HG03571 (cell line): ENCODE measurements around the gene RBMS1.
A peak's percentile ranks its signal among the peaks of the same experiment; 100 is the strongest.
"Not testable (repeated sequence)": the region's sequence is repeated elsewhere in the genome, so short reads cannot be mapped to it uniquely, and the experiment has no call there.

Source experiments
- ATAC-seq: cut with Tn5 transposase; IDR thresholded peaks from one replicate; pipeline ENCODE4 v1.9.1; 2021; ENCODE audit not compliant: unreplicated experiment

The RBMS1 gene

DNA sequence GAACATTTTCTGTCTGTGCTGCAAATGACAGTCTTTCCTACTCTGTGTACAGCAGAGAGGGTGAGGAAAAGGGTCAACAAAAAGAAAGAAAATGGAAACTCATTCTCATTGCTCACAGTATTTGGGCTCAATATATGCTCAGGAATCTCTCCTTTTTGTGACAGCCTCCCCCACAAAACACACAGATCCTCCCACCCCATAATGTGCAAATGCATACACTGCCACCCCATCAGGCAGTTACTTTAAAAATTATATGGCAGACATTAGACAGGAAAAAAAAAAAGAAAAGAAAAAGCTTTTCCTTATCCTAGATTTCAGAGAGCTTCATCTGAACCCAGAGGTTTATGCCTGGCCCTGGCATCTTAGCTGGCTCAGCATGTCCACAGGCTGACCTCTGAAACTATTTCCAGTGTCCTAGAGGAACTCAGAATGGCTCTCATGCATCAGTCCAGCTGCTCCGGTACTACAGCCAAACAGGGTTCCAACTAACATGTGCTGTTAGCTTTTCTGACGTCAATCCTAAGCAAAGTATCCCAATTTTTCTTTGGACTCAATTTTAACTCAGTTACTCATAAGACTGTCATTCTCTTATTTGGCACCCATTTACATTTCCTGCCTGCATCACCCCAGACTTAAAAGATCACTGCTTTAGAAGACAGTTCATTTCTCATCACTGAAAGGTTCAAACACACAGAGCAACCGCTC is 105.9 kb downstream of the RBMS1 start:
- ATAC-seq = no peak

DNA sequence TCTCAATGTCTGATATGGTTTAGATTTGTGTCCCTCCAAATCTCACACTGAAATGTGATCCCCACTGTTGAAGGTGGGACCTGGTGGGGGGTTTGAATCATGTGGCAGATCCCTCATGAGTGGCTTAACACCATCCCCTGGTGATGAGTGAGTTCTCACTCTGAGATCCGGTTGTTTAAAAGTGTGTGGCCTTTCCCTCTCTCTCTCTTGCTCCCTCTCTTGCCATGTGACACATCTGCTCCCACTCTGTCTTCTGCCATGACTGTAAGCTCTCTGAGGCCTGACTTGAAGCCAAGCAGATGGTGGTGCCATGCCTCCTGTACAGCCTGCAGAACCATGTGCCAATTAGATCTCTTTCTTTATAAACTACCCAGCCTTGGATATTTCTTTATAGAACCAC is 108.8 kb downstream of the RBMS1 start:
- ATAC-seq = no peak

DNA sequence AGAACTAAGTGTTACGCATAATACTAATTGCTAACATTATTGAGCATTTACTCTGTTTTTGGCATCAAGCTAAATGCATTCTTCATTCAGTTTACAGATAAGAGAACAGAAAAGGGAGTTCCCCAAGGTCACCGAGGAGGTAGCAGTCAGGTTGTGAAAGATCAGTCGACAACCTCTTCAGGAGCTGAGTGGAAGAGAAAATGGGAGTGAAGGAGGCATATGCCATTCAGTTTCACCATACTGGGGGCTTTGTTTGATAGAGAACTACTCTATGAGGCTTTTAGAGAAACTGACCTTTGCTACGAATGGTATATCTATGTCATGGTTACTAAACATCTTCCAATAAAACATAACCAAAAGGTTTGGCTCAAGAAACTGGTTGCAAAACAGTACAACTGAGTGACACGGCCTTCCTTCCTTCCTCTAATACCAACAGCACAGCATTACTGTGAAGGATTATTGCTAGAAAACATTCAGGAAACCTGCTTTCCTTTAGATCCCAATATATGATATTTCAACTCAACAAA is 112.1 kb downstream of the RBMS1 start:
- no peak for ATAC-seq

DNA sequence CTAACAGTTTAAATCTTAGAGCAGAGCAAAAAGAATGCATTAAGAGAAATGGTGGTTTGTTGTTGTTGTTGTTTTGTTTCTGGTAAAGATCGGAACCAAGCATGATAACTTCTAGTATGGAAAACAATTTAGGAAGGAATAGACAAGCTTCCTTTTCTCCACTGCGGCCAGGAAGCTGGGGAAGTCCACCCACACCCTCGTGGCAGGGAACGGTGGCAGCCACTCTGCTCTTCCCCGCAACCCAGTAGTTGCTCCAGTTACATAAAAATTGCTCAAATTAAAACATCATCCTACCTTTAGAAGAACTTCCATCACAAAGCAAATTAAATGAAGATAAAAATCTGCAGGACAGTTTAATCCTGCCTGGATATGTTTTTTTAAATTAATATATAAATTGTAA is 113.0 kb downstream of the RBMS1 start:
- ATAC-seq = no peak

DNA sequence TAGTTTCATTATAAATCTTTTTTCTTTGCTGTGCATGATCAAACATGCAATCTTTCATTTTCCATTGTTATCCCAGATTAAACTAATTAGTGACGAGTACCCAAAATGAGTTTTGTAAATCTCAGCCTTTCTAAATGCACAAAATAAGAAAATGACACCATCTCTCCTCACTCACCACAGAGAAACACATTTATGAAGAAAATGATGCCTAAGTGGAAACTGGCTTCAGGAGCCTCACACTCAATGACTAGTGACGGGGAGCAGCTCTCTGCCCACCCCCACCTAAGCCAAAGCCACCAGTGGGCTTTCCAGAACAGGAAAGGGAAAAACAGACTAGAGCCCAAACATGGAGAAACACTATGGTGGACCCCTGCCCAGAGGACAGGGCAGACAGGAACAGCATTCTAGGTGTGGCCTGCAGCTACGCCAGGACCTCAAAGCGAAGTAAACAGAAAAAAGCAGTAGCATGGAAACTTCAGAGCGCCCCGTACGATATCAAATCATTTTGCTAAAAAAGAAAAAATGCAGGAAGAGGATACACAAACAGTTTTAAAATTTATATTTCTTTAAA is 113.5 kb downstream of the RBMS1 start:
- ATAC-seq = no peak

DNA sequence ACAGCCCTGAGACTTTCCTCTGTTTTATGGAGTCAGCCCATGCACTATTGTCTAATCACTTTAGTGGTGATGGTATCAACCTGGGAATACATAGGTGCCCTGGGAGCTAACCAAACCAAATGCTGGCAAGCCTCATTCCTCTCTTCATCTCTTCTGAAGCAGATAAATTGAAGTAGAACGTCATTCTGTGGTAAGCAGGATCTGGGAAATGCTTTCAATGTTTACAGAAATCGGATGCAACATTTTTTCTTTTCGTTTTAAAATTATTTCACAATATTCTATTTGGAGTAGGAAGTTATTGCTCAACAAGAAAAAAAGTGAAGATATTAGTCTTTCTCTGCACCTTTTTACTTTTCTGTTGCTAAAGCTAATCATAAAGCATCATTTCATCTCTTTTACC is 114.2 kb downstream of the RBMS1 start:
- no peak for ATAC-seq

DNA sequence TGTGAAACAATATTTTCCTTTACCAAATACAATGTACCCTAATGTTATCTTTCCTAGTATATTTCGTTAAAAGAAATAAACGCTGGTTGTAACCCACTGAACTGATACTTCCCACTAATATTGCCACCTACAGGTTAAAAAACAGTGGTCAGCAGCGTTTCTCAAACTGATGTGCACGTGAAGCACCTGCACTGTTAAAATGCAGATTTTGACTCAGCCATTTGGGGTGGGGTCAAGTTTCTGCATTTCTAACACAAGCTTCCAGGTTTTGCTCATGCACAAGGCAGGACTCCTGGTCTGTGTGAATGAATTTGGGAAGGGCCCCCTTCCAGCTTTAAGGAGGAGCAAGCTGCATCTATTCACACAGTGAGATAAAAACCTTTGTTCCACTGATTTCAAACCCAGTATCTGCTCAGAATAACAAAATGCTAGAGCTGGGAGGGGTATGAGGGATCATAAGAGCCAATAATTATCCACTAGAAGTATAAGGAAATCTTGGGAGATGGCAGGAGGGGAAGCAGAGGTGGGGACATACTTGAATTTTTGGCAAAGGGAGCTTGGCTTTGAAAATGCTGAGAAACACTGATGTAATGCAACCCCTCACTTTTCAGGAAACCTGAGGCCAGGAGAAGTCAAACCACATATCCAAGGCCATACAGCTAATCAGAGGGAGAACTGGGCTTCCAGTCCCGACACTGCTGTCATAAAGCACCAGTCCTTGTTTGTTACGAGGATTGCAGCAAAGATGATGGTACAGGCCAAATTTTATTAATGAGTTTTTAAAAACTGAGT is 116.2 kb downstream of the RBMS1 start:
- no peak for ATAC-seq

DNA sequence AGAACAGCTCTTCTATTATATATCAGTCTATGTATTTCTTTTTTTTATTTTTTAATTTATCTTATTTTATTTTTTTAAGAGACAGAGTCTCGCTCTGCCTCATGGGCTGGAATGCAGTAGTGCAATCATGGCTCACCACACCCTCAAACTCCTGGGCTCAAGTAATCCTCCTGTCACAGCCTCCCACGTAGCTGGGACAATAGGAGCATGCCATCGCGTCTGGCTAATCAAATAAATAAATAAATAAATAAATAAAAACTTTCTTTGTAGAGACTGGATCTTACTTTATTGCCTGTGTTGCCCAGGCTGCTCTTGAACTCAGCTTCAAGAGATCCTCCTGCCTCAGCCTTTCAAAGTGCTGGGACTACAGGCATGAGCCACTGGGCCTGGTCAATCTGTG is 117.0 kb downstream of the RBMS1 start:
- ATAC-seq = no peak

DNA sequence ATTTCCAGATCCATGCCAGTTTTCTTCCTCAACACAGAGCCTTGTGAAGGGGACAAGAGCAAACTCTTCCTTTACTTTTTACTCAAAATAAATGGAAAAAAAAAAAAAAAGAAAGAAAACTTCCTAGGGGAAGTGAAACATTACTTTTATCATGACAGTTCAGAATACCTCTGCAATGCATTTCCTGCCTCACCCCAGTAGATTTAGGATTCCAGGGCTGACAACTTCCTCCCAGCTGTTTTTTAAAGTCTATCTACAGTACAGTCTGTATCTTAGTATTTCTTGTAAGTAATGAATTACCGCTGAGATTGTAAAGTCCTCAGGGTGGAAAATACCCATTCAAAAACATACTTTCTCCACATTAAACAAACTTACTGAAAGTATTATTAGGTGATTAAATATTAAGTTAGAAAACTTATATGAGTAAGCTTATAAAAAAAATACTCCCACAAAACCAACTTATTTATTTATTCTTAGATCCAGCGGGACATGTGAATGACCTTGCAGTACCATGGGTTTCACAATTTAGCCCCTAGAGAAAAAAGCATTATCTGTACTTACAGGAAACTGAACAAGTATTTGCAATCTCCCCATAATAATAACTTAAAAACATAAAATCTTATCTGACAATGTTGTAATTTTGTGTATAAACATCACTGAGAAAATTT is 117.7 kb downstream of the RBMS1 start:
- ATAC-seq = peak; percentile 73

DNA sequence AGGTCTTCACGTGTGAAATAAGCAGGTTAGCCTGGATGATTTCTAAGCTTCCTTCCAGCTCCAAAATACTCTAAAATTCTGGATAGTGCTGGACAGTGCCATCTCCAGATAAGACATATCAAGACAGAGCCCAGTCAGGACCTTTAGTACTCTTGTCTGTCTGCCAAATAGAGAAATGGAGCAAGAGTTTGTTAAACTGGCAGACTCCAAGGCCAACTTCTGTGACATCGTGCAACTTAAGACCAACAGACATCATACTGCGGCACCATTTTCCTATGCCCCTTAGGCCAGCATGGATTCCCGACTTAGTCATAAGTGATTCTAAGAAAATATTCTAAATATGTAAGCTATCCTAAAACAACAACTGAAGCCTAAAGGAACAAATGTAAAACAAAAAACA is 118.6 kb downstream of the RBMS1 start:
- no peak for ATAC-seq

DNA sequence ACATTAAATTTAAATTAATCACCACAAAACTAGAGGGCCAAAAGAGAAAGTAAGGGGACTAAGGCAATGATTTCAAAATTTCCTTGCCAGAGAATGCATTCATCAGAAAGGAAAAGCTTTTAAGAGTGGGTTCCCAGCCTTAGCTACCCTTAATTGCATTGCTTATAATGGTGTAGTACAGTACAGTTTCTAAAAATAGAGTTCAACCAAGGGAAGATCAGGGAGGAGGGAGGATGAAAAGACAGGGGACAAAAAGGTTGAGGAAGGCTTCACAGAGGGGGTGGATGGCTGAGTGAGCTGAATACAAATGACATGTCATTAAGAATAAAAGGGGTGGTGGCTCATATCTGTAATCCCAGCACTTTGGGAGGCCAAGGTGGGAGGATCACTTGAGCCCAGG is 119.9 kb downstream of the RBMS1 start:
- ATAC-seq = no peak

DNA sequence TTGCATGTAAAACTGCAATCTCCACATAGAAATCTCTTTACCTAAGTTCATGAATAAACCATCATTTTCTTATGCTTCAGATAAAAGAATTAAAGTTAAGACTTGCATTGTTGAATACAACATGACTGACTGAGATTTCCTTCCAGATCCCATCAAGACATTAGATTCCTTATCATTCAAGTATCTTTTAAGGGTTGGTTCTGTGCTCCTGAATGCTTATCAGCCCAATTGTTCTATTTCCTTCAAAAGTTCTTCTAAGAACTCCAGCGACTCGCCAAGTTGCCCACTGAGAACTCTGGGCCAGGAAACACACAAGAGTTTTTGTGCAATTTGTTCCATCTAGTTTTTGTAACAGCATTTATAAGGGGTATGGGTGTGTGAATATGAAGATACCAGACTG is 120.3 kb downstream of the RBMS1 start:
- no peak for ATAC-seq

DNA sequence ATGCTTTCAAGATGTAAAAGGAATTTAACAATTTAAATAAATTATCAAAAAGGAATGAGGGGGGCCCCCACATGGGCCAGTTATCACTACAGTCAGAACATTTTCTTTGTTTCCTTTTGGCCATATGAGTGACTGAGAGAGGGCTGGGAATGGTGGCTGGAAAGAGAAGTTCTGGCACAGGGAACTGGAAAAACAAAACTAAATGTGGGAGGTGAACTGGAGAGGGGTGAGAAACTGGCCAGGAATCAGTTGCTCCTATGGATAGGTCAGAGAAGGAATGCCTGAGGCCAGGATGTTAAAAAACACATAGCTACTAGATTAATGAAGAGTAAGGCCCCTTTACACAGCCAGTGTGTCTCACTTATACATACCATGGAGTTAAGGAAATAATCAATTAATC is 121.0 kb downstream of the RBMS1 start:
- ATAC-seq = no peak

DNA sequence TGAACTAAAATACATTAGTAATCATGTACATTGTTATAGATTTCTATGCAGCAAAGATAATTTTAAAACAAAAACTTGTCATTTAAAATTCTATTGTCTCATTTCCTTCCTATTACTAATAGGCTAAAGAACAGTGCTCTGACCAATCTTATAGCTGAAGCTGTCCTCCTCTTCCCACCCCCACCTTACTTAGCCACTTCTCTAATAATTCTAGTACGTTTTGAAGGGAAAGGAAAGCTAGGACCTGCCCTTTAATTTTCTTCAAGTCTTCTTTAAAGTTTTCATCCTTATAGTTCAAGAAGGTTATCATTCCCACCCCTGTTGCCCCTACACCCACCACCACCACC is 121.6 kb downstream of the RBMS1 start:
- no peak for ATAC-seq

DNA sequence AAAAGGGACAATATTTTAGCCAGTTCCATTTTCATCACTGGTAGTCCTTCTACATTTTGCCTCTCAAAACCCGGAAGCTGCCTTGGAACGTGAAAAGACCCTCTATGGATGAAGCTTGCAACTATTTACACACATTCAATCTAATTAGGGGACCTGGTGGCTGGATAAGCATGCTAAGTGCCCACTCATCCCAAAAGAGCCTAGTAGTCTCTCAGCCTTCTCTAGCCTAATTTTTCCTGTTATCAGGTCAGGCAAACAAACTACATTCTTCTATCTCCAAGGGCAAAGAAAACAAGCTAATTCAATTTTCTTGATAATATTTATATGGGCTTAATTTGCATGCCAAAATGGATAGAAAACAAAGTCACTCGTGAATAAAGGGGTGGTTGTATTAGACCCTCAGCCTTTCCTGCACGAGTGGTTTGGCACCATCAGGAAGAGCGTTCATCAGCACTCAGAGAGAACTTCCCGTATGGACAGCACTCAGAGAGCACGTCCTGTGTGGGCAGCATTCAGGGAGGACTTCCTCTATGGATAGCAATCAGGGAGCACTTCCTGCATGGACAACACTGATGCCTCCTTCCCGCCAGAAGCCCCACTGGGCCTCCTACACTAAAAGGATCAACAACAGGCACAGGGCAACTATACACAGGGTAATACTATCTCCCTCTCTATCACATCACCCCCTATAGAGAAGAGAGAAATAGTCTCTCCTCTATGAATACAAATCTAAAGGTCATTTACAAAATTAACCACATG is 122.2 kb downstream of the RBMS1 start:
- no peak for ATAC-seq

DNA sequence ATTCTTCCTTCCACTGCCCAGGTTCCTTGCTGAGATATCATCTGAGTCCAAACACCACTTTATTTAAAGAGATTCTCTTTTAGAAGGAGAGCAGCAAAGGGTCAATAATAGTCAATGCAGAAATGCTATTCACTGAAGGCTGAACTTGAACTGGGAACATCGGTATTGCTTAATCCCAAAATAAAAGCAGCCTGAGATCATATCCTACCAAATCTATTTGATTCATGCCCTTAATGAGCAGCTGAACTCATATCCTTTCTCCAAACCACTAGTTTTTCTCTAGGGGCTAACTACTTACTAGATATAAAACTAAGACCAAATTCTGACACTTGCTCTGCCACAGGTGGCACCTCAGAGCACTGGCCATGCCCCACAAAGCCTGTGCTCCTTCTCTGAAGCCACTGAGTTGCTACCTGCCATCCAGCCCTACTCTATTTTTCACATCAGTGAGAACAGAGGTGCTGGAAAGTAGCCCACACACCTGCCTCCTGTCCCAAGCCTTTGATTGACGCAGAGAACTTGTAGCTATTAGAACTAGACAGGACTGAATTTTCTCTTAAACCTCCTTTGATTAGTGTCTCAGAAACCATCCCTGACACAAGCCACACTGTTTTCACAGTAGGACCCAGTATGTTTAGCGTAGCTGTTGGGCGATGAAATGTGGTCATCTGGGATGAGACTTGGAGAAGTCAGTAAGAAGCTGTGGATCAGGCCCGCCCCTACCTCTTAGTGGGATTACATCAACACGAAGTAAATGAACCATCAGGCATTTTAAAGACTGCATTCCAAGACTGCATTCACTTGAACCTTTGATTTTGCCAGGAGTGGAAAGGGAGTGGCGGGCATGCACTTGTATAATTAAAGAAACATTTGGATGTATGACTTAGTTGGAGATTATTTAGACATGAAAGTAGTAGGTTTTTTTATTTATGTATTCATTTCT is 124.3 kb downstream of the RBMS1 start:
- no peak for ATAC-seq

DNA sequence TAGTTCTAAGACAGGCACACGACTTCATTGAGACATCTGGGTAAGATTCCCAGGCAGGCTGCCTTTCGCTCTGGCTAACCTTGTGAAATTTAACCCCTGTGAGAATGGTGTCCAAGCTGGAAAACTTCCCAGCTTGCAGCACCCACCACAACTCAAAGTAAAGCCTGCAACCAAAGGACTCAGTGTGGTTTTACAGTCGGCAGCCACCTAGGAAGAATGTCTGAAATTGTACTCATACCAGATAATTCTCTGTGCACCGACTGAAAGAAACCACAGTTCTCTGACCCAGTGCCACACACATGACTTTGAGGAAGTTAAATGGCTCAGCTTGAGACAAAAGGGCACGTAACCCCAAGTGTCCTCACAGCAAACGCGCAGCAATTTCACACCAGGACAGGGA is 125.7 kb downstream of the RBMS1 start:
- peak; percentile 86 for ATAC-seq

DNA sequence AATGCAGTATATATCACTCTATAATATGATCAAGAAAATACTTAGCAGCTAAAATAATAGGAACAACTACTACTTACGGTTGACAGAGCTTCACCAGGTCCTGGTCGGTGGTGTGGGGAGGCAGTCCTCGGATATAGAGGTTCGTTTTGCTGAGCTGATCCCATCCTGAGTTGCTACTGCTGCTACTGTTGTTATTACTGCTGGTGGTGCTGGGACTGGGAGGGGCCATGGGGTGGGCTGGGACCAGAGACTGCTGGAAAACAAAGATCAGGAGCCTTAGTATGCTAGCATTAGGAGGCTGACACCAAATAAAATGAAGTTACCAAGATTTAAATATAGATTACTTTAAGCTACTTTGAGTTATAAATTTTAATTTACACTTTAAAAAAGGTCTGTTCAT is 126.5 kb downstream of the RBMS1 start:
- not testable (repeated sequence) for ATAC-seq

DNA sequence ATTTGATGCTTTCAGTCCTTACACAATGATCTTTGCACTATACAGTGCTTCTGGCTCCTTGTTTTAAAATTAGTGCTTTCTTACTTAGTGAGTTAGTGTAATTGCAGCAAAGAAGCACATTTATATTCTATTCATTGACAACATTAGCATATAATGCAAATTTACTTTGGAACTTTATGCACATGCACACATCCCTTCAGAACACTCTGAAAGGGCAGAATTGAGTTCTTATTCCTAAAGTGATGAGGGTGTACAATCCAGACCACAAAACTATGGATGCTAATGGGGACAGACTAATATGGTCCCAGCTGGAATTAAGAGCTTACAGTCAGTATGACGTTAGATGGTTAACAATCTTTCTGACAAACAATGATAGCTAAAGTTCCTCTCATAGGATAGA is 127.1 kb downstream of the RBMS1 start:
- ATAC-seq = no peak
